HAP-1 (cell line): ENCODE measurements around the gene STPG4.

ENCODE experiments used
- DNase-seq, 2 experiments: peaks; one replicate each; pipeline ENCODE4 v3.0.0-alpha.2; 2016 to 2020; ENCODE audit warnings: low spot score in 2 of 2
- H3K27me3 ChIP-seq: fragments of 250-450 bp; sonication (Bioruptor Pico); 2 replicates; pipeline ENCODE4 v1.5.1; 2020; ENCODE audit warnings: low read depth, mild to moderate bottlenecking, moderate library complexity
- H3K36me3 ChIP-seq: fragments of 250-450 bp; sonication (Bioruptor Pico); replicated peaks from 2 replicates; pipeline ENCODE4 v1.5.1; 2020; ENCODE audit warnings: mild to moderate bottlenecking
- H3K4me1 ChIP-seq: fragments of 250-450 bp; sonication (Bioruptor Pico); 2 replicates; pipeline ENCODE4 v1.5.1; 2020; ENCODE audit warnings: mild to moderate bottlenecking
- H3K4me3 ChIP-seq: fragments of 250-450 bp; sonication (Bioruptor Pico); 2 replicates; pipeline ENCODE4 v1.5.1; 2020; ENCODE audit warnings: mild to moderate bottlenecking, moderate library complexity
- H3K9me3 ChIP-seq: fragments of 250-450 bp; sonication (Bioruptor Pico); 2 replicates; pipeline ENCODE4 v1.5.1; 2020; ENCODE audit warnings: mild to moderate bottlenecking, moderate library complexity
- in situ Hi-C: fragments of 300-500 bp; cut with MboI; formaldehyde crosslinking; loops from 3 replicates; pipeline ENCODE4 v1.14.3; 2020; ENCODE audit warnings: low sequenced_read_pairs, inconsistent platforms, mixed read lengths

The STPG4 gene, protein sequence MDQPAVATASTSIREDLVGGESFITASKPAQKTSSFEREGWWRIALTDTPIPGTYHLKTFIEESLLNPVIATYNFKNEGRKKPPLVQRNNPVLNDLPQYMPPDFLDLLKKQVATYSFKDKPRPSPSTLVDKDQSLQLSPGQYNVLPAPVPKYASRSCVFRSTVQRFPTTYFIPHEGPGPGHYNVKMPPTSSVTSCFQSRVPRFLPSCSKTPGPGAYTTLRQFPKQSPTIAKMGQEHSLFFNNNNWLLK

GRCh38 chr2:47155091-47155876, at the start of gene STPG4:
Gene STPG4, minus strand, starts transcription at chr2:47155308. Its CDS starts 57 bp downstream, at chr2:47155251.
- H3K27me3 ChIP-seq = no peaks in the 10 kb centered on the region
- DNase-seq = no peak
- H3K36me3 ChIP-seq = peaks cover 21% of the 10 kb centered on the region
- H3K9me3 ChIP-seq = no peaks in the 10 kb centered on the region
- H3K4me1 ChIP-seq = no peaks in the 10 kb centered on the region
- in situ Hi-C loops = no loop called here
- no peak within 1 kb of the TSS for H3K4me3 ChIP-seq

GRCh38 chr2:47204691-47205090, 49.6 kb upstream of the STPG4 start:
- no peak for DNase-seq
- H3K9me3 ChIP-seq = no peaks in the 10 kb centered on the region
- no peak overlapping the region for H3K4me3 ChIP-seq
- H3K27me3 ChIP-seq = no peaks in the 10 kb centered on the region
- H3K4me1 ChIP-seq = no peaks in the 10 kb centered on the region
- H3K36me3 ChIP-seq = no peaks in the 10 kb centered on the region
- in situ Hi-C loops = no loop called here

GRCh38 chr2:47203995-47204394, 48.9 kb upstream of the STPG4 start:
- no peaks in the 10 kb centered on the region for H3K27me3 ChIP-seq
- H3K36me3 ChIP-seq = no peaks in the 10 kb centered on the region
- H3K9me3 ChIP-seq = no peaks in the 10 kb centered on the region
- no peak for DNase-seq
- H3K4me3 ChIP-seq = no peak overlapping the region
- no peaks in the 10 kb centered on the region for H3K4me1 ChIP-seq
- in situ Hi-C loops = no loop called here

DNA sequence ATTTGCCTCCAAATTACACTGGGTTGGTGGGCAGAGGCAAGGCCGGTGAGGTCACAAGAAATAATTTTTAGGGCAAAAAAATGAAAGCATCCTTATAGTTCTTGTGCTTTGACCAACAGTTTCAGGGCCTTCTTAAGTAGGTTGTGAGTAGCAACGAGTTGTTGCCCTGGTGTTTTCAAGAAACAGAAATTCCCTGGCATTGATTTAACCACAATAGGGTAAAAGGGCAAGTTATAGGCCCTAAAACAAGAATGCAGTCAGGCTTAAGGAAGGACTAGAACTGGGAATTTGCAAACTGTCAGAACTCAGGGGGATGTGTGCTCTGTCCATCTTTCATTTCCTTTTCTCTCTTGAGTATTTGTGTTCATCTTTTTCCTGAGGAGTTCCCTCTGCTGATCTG, 46.1 kb upstream of the STPG4 start:
- H3K9me3 ChIP-seq = no peaks in the 10 kb centered on the region
- no peaks in the 10 kb centered on the region for H3K4me1 ChIP-seq
- H3K4me3 ChIP-seq = no peak overlapping the region
- DNase-seq = no peak
- no peaks in the 10 kb centered on the region for H3K27me3 ChIP-seq
- in situ Hi-C loops = no loop called here
- H3K36me3 ChIP-seq = no peaks in the 10 kb centered on the region

GRCh38 chr2:47198985-47199451, 43.9 kb upstream of the STPG4 start:
- Histone ChIP-seq H3K4me1 (no peaks in the 10 kb centered on the region; the same call in 1 of the 2 replicates), H3K4me3 (no peak overlapping the region), H3K9me3 (no peaks in the 10 kb centered on the region), H3K36me3 (no peaks in the 10 kb centered on the region), H3K27me3 (no peaks in the 10 kb centered on the region)
- in situ Hi-C loops = no loop called here
- DNase-seq = no peak

DNA sequence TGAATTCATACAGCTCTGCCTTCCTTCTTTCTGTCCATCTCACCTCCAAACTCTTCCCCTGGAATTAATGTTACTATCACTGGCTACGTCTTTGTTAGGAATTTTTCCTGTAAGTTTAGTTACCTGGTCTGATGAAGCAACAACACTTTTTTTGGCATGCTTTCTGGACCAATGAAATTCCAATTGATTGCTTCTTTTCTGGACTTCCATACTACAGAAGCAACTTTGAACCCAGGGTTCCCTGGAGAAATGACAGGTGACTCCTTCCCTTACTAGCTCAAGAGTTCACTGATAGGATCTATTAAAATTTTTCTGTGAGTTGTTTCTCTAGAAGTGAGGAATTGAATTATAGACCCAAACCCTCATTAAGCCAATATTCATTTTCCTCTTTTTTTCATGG, 41.4 kb upstream of the STPG4 start:
- Histone ChIP-seq H3K36me3 (no peaks in the 10 kb centered on the region), H3K4me1 (peaks cover 21% of the 10 kb centered on the region), H3K4me3 (no peak overlapping the region), H3K9me3 (no peaks in the 10 kb centered on the region), H3K27me3 (no peaks in the 10 kb centered on the region)
- no peak for DNase-seq
- in situ Hi-C loops = no loop called here

DNA sequence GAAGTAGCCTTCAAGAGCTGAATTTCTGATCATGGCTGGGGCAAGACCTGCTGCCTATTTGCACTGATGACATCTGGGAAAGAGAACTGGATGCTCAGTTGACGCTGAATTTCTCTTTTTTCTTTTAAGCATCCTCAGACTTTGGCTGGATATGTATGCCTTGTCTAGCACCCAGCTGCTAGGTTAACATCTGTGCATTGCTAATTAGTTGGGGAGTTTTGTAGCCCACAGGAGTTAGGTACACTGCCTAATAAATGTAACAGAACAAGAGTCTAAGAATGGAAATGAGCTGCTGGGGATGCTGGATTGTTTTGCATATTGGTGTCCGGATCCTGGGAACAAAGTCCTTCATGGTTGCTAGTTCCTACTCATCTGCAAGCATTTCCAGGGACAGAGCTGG, 40.9 kb upstream of the STPG4 start:
- H3K27me3 ChIP-seq = no peaks in the 10 kb centered on the region
- no peak for DNase-seq
- H3K4me1 ChIP-seq = peaks cover 26% of the 10 kb centered on the region
- in situ Hi-C loops = no loop called here
- no peaks in the 10 kb centered on the region for H3K9me3 ChIP-seq
- no peak overlapping the region for H3K4me3 ChIP-seq
- H3K36me3 ChIP-seq = no peaks in the 10 kb centered on the region

GRCh38 chr2:47195148-47195547, 40.0 kb upstream of the STPG4 start:
- Histone ChIP-seq H3K4me1 (peaks cover 33% of the 10 kb centered on the region), H3K9me3 (no peaks in the 10 kb centered on the region), H3K36me3 (no peaks in the 10 kb centered on the region), H3K4me3 (no peak overlapping the region), H3K27me3 (no peaks in the 10 kb centered on the region)
- no peak for DNase-seq
- in situ Hi-C loops = no loop called here

GRCh38 chr2:47194410-47194809, 39.3 kb upstream of the STPG4 start:
- H3K4me3 ChIP-seq = no peak overlapping the region
- in situ Hi-C loops = no loop called here
- no peaks in the 10 kb centered on the region for H3K9me3 ChIP-seq
- DNase-seq = no peak
- no peaks in the 10 kb centered on the region for H3K27me3 ChIP-seq
- no peaks in the 10 kb centered on the region for H3K36me3 ChIP-seq
- H3K4me1 ChIP-seq = peaks cover 37% of the 10 kb centered on the region

GRCh38 chr2:47193607-47194006, 38.5 kb upstream of the STPG4 start:
- in situ Hi-C loops = no loop called here
- no peak for DNase-seq
- Histone ChIP-seq H3K4me1 (peaks cover 37% of the 10 kb centered on the region), H3K9me3 (no peaks in the 10 kb centered on the region), H3K4me3 (no peak overlapping the region), H3K27me3 (no peaks in the 10 kb centered on the region), H3K36me3 (no peaks in the 10 kb centered on the region)

GRCh38 chr2:47190188-47190881, 35.2 kb upstream of the STPG4 start:
- in situ Hi-C loops = no loop called here
- H3K4me1 ChIP-seq = peaks cover 37% of the 10 kb centered on the region

GRCh38 chr2:47189635-47190034, 34.5 kb upstream of the STPG4 start:
- Histone ChIP-seq H3K27me3 (no peaks in the 10 kb centered on the region), H3K9me3 (no peaks in the 10 kb centered on the region), H3K36me3 (no peaks in the 10 kb centered on the region), H3K4me1 (peaks cover 37% of the 10 kb centered on the region), H3K4me3 (no peak overlapping the region)
- in situ Hi-C loops = no loop called here
- DNase-seq = no peak

More at GRCh38 chr2:47190188-47190881, 35.2 kb upstream of the STPG4 start:
- Histone ChIP-seq H3K4me3 (no peak overlapping the region), H3K27me3 (no peaks in the 10 kb centered on the region), H3K36me3 (no peaks in the 10 kb centered on the region), H3K9me3 (no peaks in the 10 kb centered on the region)
- DNase-seq = no peak

DNA sequence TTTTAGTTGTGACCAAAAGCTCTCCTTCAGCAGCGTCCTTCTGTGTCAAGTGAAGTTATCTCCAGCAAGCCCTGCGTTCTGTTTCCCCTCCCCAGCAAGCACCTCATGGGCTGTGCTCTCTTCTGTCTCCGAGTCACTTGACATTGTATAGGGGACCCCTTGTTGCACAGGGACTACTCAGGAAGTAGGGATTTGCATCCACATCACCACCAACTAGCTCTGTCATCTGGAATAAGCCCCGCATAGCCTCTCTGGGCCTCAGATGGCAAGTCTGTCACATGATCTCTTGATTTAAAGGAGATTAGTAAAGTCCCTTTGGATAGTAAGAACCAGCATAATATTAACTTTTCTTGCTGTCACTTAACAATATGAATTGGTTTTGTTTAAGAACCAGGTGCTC, 32.0 kb upstream of the STPG4 start:
- DNase-seq = no peak
- Histone ChIP-seq H3K9me3 (no peaks in the 10 kb centered on the region), H3K36me3 (no peaks in the 10 kb centered on the region), H3K4me1 (peaks cover 22% of the 10 kb centered on the region), H3K27me3 (no peaks in the 10 kb centered on the region), H3K4me3 (no peak overlapping the region)
- in situ Hi-C loops = no loop called here

GRCh38 chr2:47186351-47186750, 31.2 kb upstream of the STPG4 start:
- Histone ChIP-seq H3K36me3 (no peaks in the 10 kb centered on the region), H3K4me3 (no peak overlapping the region), H3K9me3 (no peaks in the 10 kb centered on the region), H3K4me1 (peaks cover 14% of the 10 kb centered on the region), H3K27me3 (no peaks in the 10 kb centered on the region)
- in situ Hi-C loops = no loop called here
- DNase-seq = no peak
